IMR-90 (cell line): ENCODE data around the gene DOC2B. TPM values are rescaled to one million over a fixed set of nuclear protein-coding genes. Genes with fewer than 3 reads are reported as not detected.

ENCODE experiments used
- ATAC-seq: fragments of 200-7000 bp; cut with Tn5 transposase; 2 replicates; pipeline ENCODE4 v1.9.1; 2020; ENCODE audit warnings: low read depth, mild to moderate bottlenecking, moderate library complexity
- BruUV-seq: library from RNA; stranded (reverse); fragments of 400-500 nt; replicated peaks from 2 replicates; lab custom pipeline; 2021; lab: Mats Ljungman, UMichigan
- CTCF ChIA-PET: fragments of 300-600 bp; formaldehyde crosslinking; extraction: SDS; loops from one replicate; lab custom pipeline; 2021; ENCODE audit warnings: antibody characterized with exemption; lab: Yijun Ruan, JAX
- POLR2A ChIA-PET: fragments of 300-600 bp; sonication (Branson Sonifier 250); formaldehyde crosslinking; loops from one replicate; lab custom pipeline; 2022; ENCODE audit warnings: antibody characterized with exemption; ENCODE audit not compliant: unreplicated experiment; lab: Charles Lee
- DNase-seq: peaks from one replicate; pipeline ENCODE4 v3.0.0; 2013
- H2AFZ ChIP-seq: replicated peaks from 2 replicates; pipeline ENCODE3; 2013; ENCODE audit warnings: low read length, mild to moderate bottlenecking; ENCODE audit not compliant: poor library complexity
- H2AK5ac ChIP-seq: 2 replicates; pipeline ENCODE4 v1.6.1; 2013; ENCODE audit warnings: low read depth, low read length, inconsistent platforms
- H2AK9ac ChIP-seq: replicated peaks from 2 replicates; pipeline ENCODE3; 2013; ENCODE audit warnings: mild to moderate bottlenecking, low read depth, low read length, moderate library complexity; ENCODE audit not compliant: poor library complexity
- H2BK120ac ChIP-seq: 2 replicates; pipeline ENCODE4 v1.6.1; 2013; ENCODE audit warnings: low read depth, low read length, inconsistent platforms
- H2BK15ac ChIP-seq: 3 replicates; pipeline ENCODE4 v1.6.1; 2013; ENCODE audit warnings: low read depth, low read length, inconsistent platforms
- H2BK20ac ChIP-seq: 2 replicates; pipeline ENCODE4 v1.6.1; 2013; ENCODE audit warnings: low read depth, mild to moderate bottlenecking, inconsistent platforms, low read length, moderate library complexity
- H2BK5ac ChIP-seq: 2 replicates; pipeline ENCODE4 v1.6.1; 2013; ENCODE audit warnings: mild to moderate bottlenecking, low read depth, low read length, inconsistent platforms; ENCODE audit not compliant: poor library complexity, severe bottlenecking
- H3K14ac ChIP-seq: replicated peaks from 2 replicates; pipeline ENCODE4 v1.6.1; 2013; ENCODE audit warnings: low read depth, low read length, inconsistent platforms
- H3K18ac ChIP-seq: 2 replicates; pipeline ENCODE4 v1.6.1; 2013; ENCODE audit warnings: low read depth, low read length, control low read depth
- H3K23ac ChIP-seq: 2 replicates; pipeline ENCODE4 v1.6.1; 2013; ENCODE audit warnings: low read depth, low read length, inconsistent platforms
- H3K27ac ChIP-seq: 2 replicates; pipeline ENCODE4 v1.5.1; 2013; ENCODE audit warnings: mild to moderate bottlenecking, control low read depth, low read length; ENCODE audit not compliant: insufficient read depth
- H3K27me3 ChIP-seq: 2 replicates; pipeline ENCODE4 v1.6.1; 2013; ENCODE audit warnings: low read length; ENCODE audit not compliant: control insufficient read depth, insufficient read depth
- H3K36me3 ChIP-seq: 2 replicates; pipeline ENCODE4 v1.6.1; 2013; ENCODE audit warnings: low read length, mixed read lengths; ENCODE audit not compliant: control insufficient read depth, insufficient read depth
- H3K4ac ChIP-seq: 2 replicates; pipeline ENCODE4 v1.6.1; 2013; ENCODE audit warnings: low read depth, low read length, inconsistent platforms
- H3K4me1 ChIP-seq: 2 replicates; pipeline ENCODE4 v1.6.1; 2013; ENCODE audit warnings: low read length, mixed read lengths; ENCODE audit not compliant: control insufficient read depth, insufficient read depth
- H3K4me2 ChIP-seq: 2 replicates; pipeline ENCODE4 v1.6.1; 2013; ENCODE audit warnings: low read depth, mild to moderate bottlenecking, control low read depth, low read length, moderate library complexity
- H3K4me3 ChIP-seq: 2 replicates; pipeline ENCODE4 v1.5.1; 2013; ENCODE audit warnings: low read depth, mild to moderate bottlenecking, control low read depth, low read length, moderate library complexity; ENCODE audit not compliant: insufficient read depth
- H3K56ac ChIP-seq: 2 replicates; pipeline ENCODE4 v1.6.1; 2013; ENCODE audit warnings: low read length, inconsistent platforms; ENCODE audit not compliant: insufficient read depth; ENCODE audit errors: extremely low read depth
- H3K79me1 ChIP-seq, 2 experiments: 2 replicates each; pipeline ENCODE4 v1.6.1; 2013; ENCODE audit warnings: low read length in 2 of 2, inconsistent platforms in 1 of 2, low read depth in 1 of 2
- H3K9ac ChIP-seq: 2 replicates; pipeline ENCODE4 v1.6.1; 2013; ENCODE audit warnings: low read depth, low read length, control low read depth
- H3K9me1 ChIP-seq: 2 replicates; pipeline ENCODE4 v1.6.1; 2013; ENCODE audit warnings: low read length, inconsistent platforms; ENCODE audit not compliant: insufficient read depth
- H3K9me3 ChIP-seq: 2 replicates; pipeline ENCODE4 v1.6.1; 2013; ENCODE audit warnings: low read length; ENCODE audit not compliant: control insufficient read depth, insufficient read depth
- H4K20me1 ChIP-seq: 2 replicates; pipeline ENCODE4 v1.6.1; 2013; ENCODE audit warnings: low read length, inconsistent platforms; ENCODE audit not compliant: insufficient read depth
- H4K5ac ChIP-seq: 2 replicates; pipeline ENCODE4 v1.6.1; 2013; ENCODE audit warnings: mild to moderate bottlenecking, low read depth, low read length, control low read depth
- H4K8ac ChIP-seq, 2 experiments: 2 replicates each; pipeline ENCODE4 v1.6.1; 2013; ENCODE audit warnings: low read depth in 2 of 2, low read length in 2 of 2, control low read depth in 1 of 2, inconsistent platforms in 1 of 2
- H4K91ac ChIP-seq: 2 replicates; pipeline ENCODE4 v1.6.1; 2013; ENCODE audit warnings: low read depth, low read length, inconsistent platforms; ENCODE audit not compliant: insufficient read depth
- BHLHE40 ChIP-seq: fragments of 150-350 bp; IDR thresholded peaks from 2 replicates; pipeline ENCODE4 v1.6.1; 2016; ENCODE audit warnings: mild to moderate bottlenecking, low read depth, low read length
- CHD1 ChIP-seq: IDR thresholded peaks from 2 replicates; pipeline ENCODE4 v1.6.1; 2012; ENCODE audit warnings: low read depth, low read length, improper control_type of control experiment
- CTCF ChIP-seq: conservative IDR thresholded peaks from 2 replicates; pipeline ENCODE4 v1.5.1; 2012; ENCODE audit warnings: mild to moderate bottlenecking, low read depth, low read length, improper control_type of control experiment
- FOS ChIP-seq: fragments of 150-350 bp; IDR thresholded peaks from 2 replicates; pipeline ENCODE4 v1.6.1; 2016; ENCODE audit warnings: low read depth, low read length
- MAFK ChIP-seq: IDR thresholded peaks from 2 replicates; pipeline ENCODE4 v1.6.1; 2012; ENCODE audit warnings: low read depth, low read length, improper control_type of control experiment
- MXI1 ChIP-seq: IDR thresholded peaks from 2 replicates; pipeline ENCODE4 v1.6.1; 2012; ENCODE audit warnings: low read depth, mild to moderate bottlenecking, low read length, moderate library complexity, borderline replicate concordance
- NFE2L2 ChIP-seq: fragments of 150-350 bp; IDR thresholded peaks from 2 replicates; pipeline ENCODE4 v1.6.1; 2016; ENCODE audit warnings: low read depth, mild to moderate bottlenecking, low read length
- RAD21 ChIP-seq: IDR thresholded peaks from 2 replicates; pipeline ENCODE4 v1.6.1; 2012; ENCODE audit warnings: low read length, improper control_type of control experiment
- RCOR1 ChIP-seq: IDR thresholded peaks from 2 replicates; pipeline ENCODE4 v1.6.1; 2012; ENCODE audit warnings: mild to moderate bottlenecking, low read length, improper control_type of control experiment; ENCODE audit not compliant: insufficient replicate concordance
- RFX5 ChIP-seq: IDR thresholded peaks from 2 replicates; pipeline ENCODE4 v1.8.0; 2012; ENCODE audit warnings: low read depth, mild to moderate bottlenecking, low read length, moderate library complexity
- SMC3 ChIP-seq: fragments of 150-350 bp; IDR thresholded peaks from 2 replicates; pipeline ENCODE4 v1.6.1; 2016; ENCODE audit warnings: low read depth, mild to moderate bottlenecking, antibody characterized with exemption, low read length, moderate library complexity
- USF2 ChIP-seq: fragments of 150-350 bp; IDR thresholded peaks from 2 replicates; pipeline ENCODE4 v1.6.1; 2017; ENCODE audit warnings: mild to moderate bottlenecking, antibody characterized with exemption, low read length, low read depth
- WGBS, 2 experiments: methylation state at CpG; one replicate each; pipeline versions ENCODE4 v1.1.5 to v1.1.7; 2013; ENCODE audit warnings: missing lambda C conversion rate in 2 of 2; ENCODE audit not compliant: insufficient read length in 1 of 2; ENCODE audit errors: extremely low coverage in 2 of 2; 5-methylcytosine and 5-hydroxymethylcytosine counted together
- dilution Hi-C: fragments of 300-500 bp; cut with HindIII; formaldehyde crosslinking; loops from one replicate; pipeline ENCODE4 v1.14.3; 2018; ENCODE audit warnings: low sequenced_read_pairs; ENCODE audit not compliant: unreplicated experiment
- in situ Hi-C: fragments of 300-500 bp; cut with MboI; formaldehyde crosslinking; loops from 3 replicates; pipeline ENCODE4 v1.14.3; 2019; ENCODE audit warnings: low sequenced_read_pairs, inconsistent platforms, mixed read lengths
- intact Hi-C: fragments of 100-400 bp; cut with micrococcal nuclease; formaldehyde crosslinking; loops from 2 replicates; pipeline ENCODE4 v1.10.0; 2022
- polyA plus RNA-seq, 3 experiments: library from polyadenylated mRNA; depleted of rRNA; stranded (reverse); fragments of >200 nt; gene quantifications; 2 replicates each; pipeline ENCODE4 v1.2.3, GENCODE V29; 2012; ENCODE audit warnings: low replicate concordance in 1 of 3
- total RNA-seq: library from RNA; depleted of rRNA; stranded (reverse); fragments of >200 nt; gene quantifications from 2 replicates; pipeline ENCODE4 v1.2.3, GENCODE V29; 2012

DOC2B gene
- total and polyA plus RNA-seq, 2 of the 4 experiments (the other 2 are of a cell fraction), result not detected

GRCh38 chr17:178292-179065, 3.0 kb downstream of the DOC2B start:
- no peak overlapping the region for H3K4me2 ChIP-seq
- no peaks in the 10 kb centered on the region for H3K4me1 ChIP-seq
- no peak overlapping the region for H4K8ac ChIP-seq
- H2BK5ac ChIP-seq, result no peak overlapping the region
- H2AFZ ChIP-seq, result no peak overlapping the region
- no peak overlapping the region for H2AK9ac ChIP-seq
- H2AK5ac ChIP-seq, result no peak overlapping the region
- no peak for ATAC-seq
- H3K4ac ChIP-seq, result no peak overlapping the region
- H3K14ac ChIP-seq, result no peak overlapping the region
- WGBS, 2 experiments, result no CpG with 5 or more reads among the region's 12 CpGs
- no peak overlapping the region for H4K91ac ChIP-seq
- H3K9me1 ChIP-seq, result no peaks in the 10 kb centered on the region
- intact Hi-C loops, result no loop called here
- no peak overlapping the region for H2BK15ac ChIP-seq
- in situ Hi-C loops, result no loop called here
- BruUV-seq, result no TSS peak
- no peak overlapping the region for H2BK20ac ChIP-seq
- H3K9me3 ChIP-seq, result no peaks in the 10 kb centered on the region
- no peak overlapping the region for H3K9ac ChIP-seq
- H3K27ac ChIP-seq, result no peak overlapping the region
- H2BK120ac ChIP-seq, result no peak overlapping the region
- no peak overlapping the region for H3K18ac ChIP-seq
- H3K36me3 ChIP-seq, result no peaks in the 10 kb centered on the region
- H3K23ac ChIP-seq, result no peak overlapping the region
- dilution Hi-C loops, result no loop called here
- H4K5ac ChIP-seq, result no peak overlapping the region
- CTCF ChIA-PET, result no interaction called here
- TF ChIP-seq MXI1, result no peak
- TF ChIP-seq BHLHE40, result no peak
- TF ChIP-seq MAFK, result no peak
- TF ChIP-seq RCOR1, result no peak
- TF ChIP-seq NFE2L2, result no peak
- TF ChIP-seq RAD21, result no peak
- no peak for TF ChIP-seq CTCF
- no peak for TF ChIP-seq USF2
- TF ChIP-seq CHD1, result no peak
- no peak for TF ChIP-seq RFX5
- TF ChIP-seq FOS, result no peak
- no peak for TF ChIP-seq SMC3
- H3K56ac ChIP-seq, result no peak overlapping the region
- DNase-seq, result no peak
- POLR2A ChIA-PET, result no interaction called here
- H3K79me1 ChIP-seq, result no peaks in the 10 kb centered on the region
- no peaks in the 10 kb centered on the region for H4K20me1 ChIP-seq
- peaks cover 69% of the 10 kb centered on the region for H3K27me3 ChIP-seq
- no peak overlapping the region for H3K4me3 ChIP-seq
